ENCODE results near the gene SPTBN1.

Gene SPTBN1

DNA sequence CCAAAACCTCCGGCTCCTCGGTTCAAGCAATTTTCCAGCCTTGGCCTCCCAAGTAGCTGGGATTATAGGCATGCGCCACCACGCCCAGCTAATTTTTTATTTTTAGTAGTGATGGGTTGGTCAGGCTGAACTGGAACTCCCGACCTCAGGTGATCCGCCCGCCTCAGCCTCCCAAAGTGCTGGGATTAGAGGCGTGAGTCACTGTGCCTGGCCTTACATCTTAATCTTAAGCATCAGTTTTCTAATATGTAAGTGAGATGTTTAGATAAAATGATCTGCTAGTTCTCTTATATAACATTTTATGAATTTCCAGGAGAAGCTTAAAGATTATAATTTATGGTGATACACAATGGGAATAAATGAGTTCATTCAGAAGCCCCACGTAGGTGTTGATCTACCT lies 69.2 kb downstream of the SPTBN1 start:
- no peak for ATAC-seq
- no peak for TF ChIP-seq RARB (CRISPR knock-in tag; IDR thresholded peaks at IDR 0.05)
- TF ChIP-seq ZNF565 (CRISPR knock-in tag; conservative IDR thresholded peaks at IDR 0.05; ENCODE audit: low read depth) = no peak
- no peak for TF ChIP-seq ZC3H10 (CRISPR knock-in tag; IDR thresholded peaks at IDR 0.05)
- TF ChIP-seq ISL1 (CRISPR knock-in tag; IDR thresholded peaks at IDR 0.05) = no peak
- TF ChIP-seq, protein P1, sequence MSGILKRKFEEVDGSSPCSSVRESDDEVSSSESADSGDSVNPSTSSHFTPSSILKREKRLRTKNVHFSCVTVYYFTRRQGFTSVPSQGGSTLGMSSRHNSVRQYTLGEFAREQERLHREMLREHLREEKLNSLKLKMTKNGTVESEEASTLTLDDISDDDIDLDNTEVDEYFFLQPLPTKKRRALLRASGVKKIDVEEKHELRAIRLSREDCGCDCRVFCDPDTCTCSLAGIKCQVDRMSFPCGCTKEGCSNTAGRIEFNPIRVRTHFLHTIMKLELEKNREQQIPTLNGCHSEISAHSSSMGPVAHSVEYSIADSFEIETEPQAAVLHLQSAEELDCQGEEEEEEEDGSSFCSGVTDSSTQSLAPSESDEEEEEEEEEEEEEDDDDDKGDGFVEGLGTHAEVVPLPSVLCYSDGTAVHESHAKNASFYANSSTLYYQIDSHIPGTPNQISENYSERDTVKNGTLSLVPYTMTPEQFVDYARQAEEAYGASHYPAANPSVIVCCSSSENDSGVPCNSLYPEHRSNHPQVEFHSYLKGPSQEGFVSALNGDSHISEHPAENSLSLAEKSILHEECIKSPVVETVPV (CRISPR knock-in tag; IDR thresholded peaks at IDR 0.05) = no peak
- TF ChIP-seq OSR1 (CRISPR knock-in tag; IDR thresholded peaks at IDR 0.05) = no peak
- TF ChIP-seq ZFP30 (CRISPR knock-in tag; IDR thresholded peaks at IDR 0.05) = no peak
- TF ChIP-seq TSHZ2 (CRISPR knock-in tag; IDR thresholded peaks at IDR 0.05) = no peak
- TF ChIP-seq PATZ1 (CRISPR knock-in tag; IDR thresholded peaks at IDR 0.05; ENCODE audit: borderline replicate concordance) = no peak
- no peak for TF ChIP-seq ARNTL (CRISPR knock-in tag; IDR thresholded peaks at IDR 0.05; ENCODE audit: borderline replicate concordance, low read depth)
- TF ChIP-seq, protein P2, sequence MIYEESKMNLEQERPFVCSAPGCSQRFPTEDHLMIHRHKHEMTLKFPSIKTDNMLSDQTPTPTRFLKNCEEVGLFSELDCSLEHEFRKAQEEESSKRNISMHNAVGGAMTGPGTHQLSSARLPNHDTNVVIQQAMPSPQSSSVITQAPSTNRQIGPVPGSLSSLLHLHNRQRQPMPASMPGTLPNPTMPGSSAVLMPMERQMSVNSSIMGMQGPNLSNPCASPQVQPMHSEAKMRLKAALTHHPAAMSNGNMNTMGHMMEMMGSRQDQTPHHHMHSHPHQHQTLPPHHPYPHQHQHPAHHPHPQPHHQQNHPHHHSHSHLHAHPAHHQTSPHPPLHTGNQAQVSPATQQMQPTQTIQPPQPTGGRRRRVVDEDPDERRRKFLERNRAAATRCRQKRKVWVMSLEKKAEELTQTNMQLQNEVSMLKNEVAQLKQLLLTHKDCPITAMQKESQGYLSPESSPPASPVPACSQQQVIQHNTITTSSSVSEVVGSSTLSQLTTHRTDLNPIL (CRISPR knock-in tag; IDR thresholded peaks at IDR 0.05; ENCODE audit: low read depth) = no peak
- no peak for TF ChIP-seq PPARA (CRISPR knock-in tag; IDR thresholded peaks at IDR 0.05; ENCODE audit: borderline replicate concordance)
- no peak for TF ChIP-seq GLIS3 (CRISPR knock-in tag; IDR thresholded peaks at IDR 0.05)
- no peak for TF ChIP-seq ZNF8 (CRISPR knock-in tag; IDR thresholded peaks at IDR 0.05)
- no peak for TF ChIP-seq TOX (CRISPR knock-in tag; IDR thresholded peaks at IDR 0.05; ENCODE audit: borderline replicate concordance)

GRCh38 chr2:54526226-54526879 lies 70.2 kb downstream of the SPTBN1 start:
- no peak for TF ChIP-seq TSHZ2 (CRISPR knock-in tag; IDR thresholded peaks at IDR 0.05)
- no peak for TF ChIP-seq ISL1 (CRISPR knock-in tag; IDR thresholded peaks at IDR 0.05)
- TF ChIP-seq ZNF70 (CRISPR knock-in tag; IDR thresholded peaks at IDR 0.05) = no peak
- TF ChIP-seq BACH2 (CRISPR knock-in tag; IDR thresholded peaks at IDR 0.05; ENCODE audit: borderline replicate concordance) = no peak
- no peak for TF ChIP-seq ARNTL (CRISPR knock-in tag; IDR thresholded peaks at IDR 0.05; ENCODE audit: borderline replicate concordance, low read depth)
- TF ChIP-seq, protein P2 (CRISPR knock-in tag; IDR thresholded peaks at IDR 0.05; ENCODE audit: low read depth) = no peak
- no peak for TF ChIP-seq PATZ1 (CRISPR knock-in tag; IDR thresholded peaks at IDR 0.05; ENCODE audit: borderline replicate concordance)
- TF ChIP-seq PPARA (CRISPR knock-in tag; IDR thresholded peaks at IDR 0.05; ENCODE audit: borderline replicate concordance) = no peak
- TF ChIP-seq TCF4 (CRISPR knock-in tag; IDR thresholded peaks at IDR 0.05; ENCODE audit: borderline replicate concordance) = no peak
- TF ChIP-seq GLIS3 (CRISPR knock-in tag; IDR thresholded peaks at IDR 0.05) = no peak
- TF ChIP-seq RARB (CRISPR knock-in tag; IDR thresholded peaks at IDR 0.05) = no peak
- TF ChIP-seq ZNF8 (CRISPR knock-in tag; IDR thresholded peaks at IDR 0.05) = no peak
- TF ChIP-seq ESRRG (CRISPR knock-in tag; IDR thresholded peaks at IDR 0.05) = no peak
- no peak for TF ChIP-seq CSDC2 (CRISPR knock-in tag; IDR thresholded peaks at IDR 0.05)
- TF ChIP-seq TOX (CRISPR knock-in tag; IDR thresholded peaks at IDR 0.05; ENCODE audit: borderline replicate concordance) = no peak
- no peak for TF ChIP-seq ZFP30 (CRISPR knock-in tag; IDR thresholded peaks at IDR 0.05)
- TF ChIP-seq, protein P1 (CRISPR knock-in tag; IDR thresholded peaks at IDR 0.05) = no peak
- TF ChIP-seq SNAI2 (CRISPR knock-in tag; IDR thresholded peaks at IDR 0.05) = no peak
- no peak for ATAC-seq
